Right ventricle myocardium superior (tissue), 1 donor: ENCODE data around the gene GPC5. TPM values are rescaled to one million over a fixed set of nuclear protein-coding genes. Genes with fewer than 3 reads are reported as not detected.

ENCODE experiments used
- ATAC-seq: fragments of 200-7000 bp; cut with Tn5 transposase; one replicate; pipeline ENCODE4 v1.9.1; 2020; ENCODE audit warnings: mild to moderate bottlenecking; ENCODE audit not compliant: poor library complexity
- DNase-seq: peaks from one replicate; pipeline ENCODE4 v3.0.0-alpha.2; 2020
- intact Hi-C: fragments of 100-400 bp; cut with DNase I; formaldehyde crosslinking; loops from one replicate; pipeline ENCODE4 v1.11.2; 2022
- total RNA-seq: library from RNA; stranded (reverse); fragmentation: NEBNext Ultra II Directional; extraction: Animal tissue kit (Norgen Biotek cat#: 25700); gene quantifications from one replicate; pipeline ENCODE4 v1.2.1, GENCODE V29; 2021
- donor health status: DM: no; HTN: yes; CAD: no; lungs with severe emphysema.

GPC5 gene
- total RNA-seq, 1 donor from 2014 or later, result 1.4 TPM

DNA sequence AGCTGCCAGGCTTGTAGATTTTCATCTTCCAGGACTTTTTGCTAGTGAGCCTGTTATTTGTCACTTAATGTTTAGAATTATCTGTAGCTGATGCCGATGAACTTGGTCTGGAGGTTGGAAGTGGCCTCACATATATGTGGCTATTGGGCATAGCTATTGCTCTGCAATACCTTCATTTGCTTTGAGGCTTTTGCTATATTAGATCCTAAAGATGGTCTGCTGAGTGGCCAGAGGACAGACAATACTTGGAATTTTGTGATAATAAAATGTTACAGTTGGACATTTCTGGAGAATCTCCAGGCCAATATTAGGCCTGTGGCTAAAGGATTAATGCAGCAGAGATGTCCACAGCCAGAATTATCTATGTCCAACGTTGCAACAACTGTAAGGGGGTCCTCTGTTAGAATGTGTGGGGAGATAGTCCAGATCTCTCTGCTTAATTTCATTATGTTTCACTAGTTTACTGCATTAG lies 222.3 kb downstream of the GPC5 start:
- intact Hi-C loops, result no loop called here

DNA sequence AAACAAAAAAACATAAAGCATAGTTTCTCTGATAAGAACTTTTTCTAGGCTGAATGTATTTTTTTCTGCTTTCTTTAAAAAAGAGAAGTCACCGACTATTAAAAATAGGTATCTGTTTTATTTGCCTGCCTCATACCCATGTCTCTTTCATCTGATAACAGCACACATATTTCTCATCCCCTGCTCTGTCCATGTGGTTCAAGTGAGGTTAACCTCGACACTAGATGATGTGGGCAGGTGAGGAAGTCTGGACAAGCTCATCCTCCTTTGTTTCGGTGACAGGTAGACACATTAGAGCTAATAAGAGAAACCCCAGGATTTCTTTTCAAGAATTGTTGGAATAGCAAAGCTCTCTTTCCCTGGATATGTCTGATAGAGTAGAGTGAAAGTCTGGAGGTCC lies 222.7 kb downstream of the GPC5 start:
- ATAC-seq (no peak), DNase-seq (no peak)
- intact Hi-C loops, result no loop called here

More for the DNA sequence above, 222.3 kb downstream of the GPC5 start:
- ATAC-seq (no peak), DNase-seq (no peak)

DNA sequence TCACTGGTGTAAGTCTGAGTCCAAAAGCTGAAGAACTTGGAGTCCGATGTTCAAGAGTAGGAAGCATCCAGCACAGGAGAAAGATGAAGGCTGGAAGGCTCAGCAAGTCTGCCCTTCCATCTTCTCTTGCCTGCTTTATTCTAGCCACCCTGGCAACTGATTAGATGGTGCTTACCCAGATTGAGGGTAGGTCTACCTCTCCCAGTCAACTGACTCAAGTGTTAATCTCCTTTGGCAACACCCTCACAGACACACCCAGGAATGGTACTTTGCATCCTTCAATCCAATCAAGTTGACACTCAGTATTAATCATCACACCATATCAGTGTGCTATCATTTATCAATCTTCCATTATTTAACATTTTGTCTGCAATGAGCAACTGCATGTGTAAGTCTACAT lies 223.5 kb downstream of the GPC5 start:
- ATAC-seq (no peak), DNase-seq (no peak)
- intact Hi-C loops, result no loop called here

DNA sequence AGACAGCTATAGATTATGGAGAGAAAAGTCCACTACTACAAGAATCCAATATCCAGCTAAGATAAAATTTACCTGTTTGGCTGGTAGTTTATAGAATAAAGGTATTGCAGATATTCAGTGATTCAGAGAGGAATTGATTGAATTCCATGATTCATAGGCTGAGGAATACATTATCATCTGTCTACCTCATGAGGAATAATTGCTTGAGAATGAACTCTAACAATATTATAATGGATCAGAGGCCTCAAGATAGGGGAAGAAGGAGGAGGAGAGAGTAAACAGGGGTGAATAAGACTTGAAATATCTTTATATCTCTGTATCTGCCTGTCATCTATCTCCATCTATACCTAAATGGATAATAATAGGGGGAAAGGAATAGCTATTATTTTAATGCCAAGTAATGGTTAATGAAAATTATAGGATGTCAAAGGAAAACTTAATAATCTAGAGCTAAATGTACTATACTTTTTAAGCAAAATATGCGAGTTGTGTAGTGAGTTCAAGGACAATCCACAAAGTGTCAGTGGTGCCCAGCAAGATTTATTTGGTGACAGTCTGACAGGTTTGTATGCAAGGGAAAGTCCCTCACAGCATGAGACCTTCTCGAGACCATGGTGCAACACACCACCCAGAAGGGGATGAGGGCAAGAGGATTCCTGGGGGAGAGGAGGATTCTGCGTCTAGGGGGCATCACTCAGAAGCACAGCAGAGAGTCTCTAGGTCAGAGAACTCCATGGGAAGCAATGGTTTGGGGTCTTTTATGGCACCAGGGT lies 224.5 kb downstream of the GPC5 start:
- no peak for ATAC-seq
- intact Hi-C loops, result no loop called here
- no peak for DNase-seq

DNA sequence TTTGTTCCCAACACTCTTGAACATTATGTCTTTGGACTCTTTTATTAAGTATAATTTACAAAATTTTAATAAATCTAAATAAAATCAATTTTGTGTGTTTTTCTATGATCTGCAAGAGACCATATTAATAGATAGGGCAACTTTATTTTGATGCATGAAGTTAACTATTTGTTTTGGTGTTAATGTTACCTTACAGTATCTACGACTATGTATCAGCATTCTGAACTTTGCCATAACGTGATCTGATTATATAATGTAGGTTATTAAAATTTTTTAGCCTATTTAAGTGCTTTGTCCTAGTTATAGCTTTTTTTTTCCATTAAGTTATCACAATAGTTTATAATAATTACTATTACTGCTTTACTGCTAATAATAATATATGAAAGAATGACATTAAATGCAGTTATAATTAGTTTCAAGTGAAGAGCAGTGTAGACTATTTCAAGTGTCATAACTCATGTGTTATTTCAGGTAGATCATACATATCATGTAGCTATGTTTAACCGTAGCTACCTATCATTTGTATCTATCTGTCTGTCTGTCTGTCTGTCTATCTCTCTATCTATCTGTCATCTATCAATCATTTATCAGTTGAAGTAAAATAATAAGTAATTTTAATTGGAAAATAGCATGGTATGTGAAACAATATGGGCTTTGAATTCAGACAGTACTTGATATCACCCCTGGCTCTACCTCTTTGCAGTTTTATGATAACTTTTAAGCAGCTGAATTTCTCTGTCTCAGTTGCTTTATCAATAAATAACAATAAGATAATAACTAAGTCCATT lies 229.7 kb downstream of the GPC5 start:
- ATAC-seq (no peak), DNase-seq (no peak)
- intact Hi-C loops, result no loop called here

DNA sequence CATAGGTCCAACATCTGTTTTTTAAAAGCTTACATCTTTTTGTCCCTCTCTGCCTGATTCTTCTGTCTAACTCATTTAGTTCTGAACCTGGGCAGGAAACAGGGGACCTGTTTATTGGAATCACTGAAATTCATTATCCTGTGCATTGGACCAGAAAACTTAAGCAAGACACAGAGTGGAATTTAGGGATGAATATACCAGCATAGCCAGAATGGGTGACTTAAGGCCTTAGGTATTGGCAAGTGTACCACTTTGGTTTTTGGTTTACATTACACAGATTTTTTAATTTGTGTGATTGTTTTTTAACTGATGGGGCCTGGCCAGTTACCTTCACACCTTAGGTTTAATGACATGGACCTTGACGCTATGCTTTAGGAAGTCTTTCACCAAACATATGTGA lies 232.5 kb downstream of the GPC5 start:
- DNase-seq, result no peak
- intact Hi-C loops, result no loop called here
- no peak for ATAC-seq

DNA sequence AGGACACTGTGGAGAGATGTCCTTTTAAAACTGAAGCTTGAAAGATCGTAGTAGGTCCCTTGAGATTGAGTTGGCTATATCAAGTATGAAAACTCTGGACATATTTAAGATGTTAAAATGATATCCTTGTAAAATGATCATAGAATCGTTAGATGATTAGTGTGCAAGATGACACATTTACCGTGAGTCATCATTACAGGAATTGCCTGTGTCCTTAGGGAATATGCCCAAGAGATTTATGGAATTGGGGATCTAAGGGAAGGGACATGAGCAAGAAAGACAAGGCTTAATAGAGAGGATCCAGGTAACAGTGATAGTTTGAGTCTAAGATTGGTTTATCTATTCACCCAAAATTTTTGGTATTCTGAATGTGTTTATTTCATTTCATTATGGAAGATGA lies 233.7 kb downstream of the GPC5 start:
- intact Hi-C loops, result no loop called here
- no peak for ATAC-seq
- DNase-seq, result no peak

DNA sequence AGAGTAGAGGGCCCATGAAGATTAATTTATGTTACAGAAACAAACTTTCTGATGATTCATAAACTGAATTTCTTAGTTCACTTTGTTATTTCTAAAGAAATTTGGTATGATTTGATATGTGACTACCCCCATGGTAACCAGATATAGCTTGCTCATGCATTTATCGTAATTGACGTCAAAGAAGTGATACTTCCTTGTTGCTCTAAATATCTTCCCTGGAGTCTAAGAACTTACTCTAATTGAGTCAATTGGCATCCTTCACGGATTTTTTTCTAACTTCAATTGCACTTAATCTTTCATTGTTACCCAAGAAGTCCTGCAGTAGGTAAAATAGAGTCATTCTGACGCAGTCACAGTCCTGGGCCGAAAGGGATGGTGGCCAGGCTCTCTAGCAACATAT lies 240.9 kb downstream of the GPC5 start:
- ATAC-seq (no peak), DNase-seq (no peak)
- intact Hi-C loops, result no loop called here

DNA sequence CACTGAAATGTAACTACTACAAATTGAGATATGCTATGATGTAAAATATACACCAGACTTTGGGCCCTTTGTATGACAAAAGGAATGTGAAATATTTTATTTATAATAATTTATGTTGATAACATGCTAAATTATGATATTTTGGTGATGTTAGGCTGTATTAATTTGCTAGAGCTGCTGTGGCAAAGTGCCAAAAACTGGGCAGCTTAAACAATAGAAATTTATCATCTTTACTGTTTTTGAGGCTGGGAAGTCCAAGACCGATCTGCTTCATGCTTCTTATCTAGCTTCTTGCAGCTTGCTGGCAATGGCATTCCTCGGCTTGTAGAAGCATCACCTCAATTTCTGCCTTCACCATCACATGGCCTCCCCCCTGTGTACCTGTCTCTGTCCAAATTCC lies 245.0 kb downstream of the GPC5 start:
- intact Hi-C loops, result no loop called here

DNA sequence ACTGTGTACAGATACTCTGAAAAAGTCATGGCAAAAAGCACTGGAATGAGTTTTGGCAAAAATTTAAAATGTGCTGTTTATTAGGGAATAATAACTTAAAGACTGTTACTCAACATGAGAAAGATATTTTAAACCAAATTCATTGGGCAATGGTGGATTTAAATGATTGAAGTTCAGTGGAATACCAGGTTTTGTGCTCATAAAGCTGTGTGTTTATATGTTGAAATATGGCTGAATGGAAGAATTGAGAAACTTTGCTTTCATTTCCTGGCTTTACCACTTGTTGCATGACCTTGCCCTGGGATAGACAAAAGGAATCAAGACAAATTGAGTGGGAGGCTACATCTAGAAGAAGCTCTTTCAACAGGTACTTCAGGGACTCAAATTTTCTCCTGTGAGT lies 246.4 kb downstream of the GPC5 start:
- ATAC-seq (no peak), DNase-seq (no peak)
- intact Hi-C loops, result no loop called here

More for the DNA sequence above, 245.0 kb downstream of the GPC5 start:
- ATAC-seq (no peak), DNase-seq (no peak)

DNA sequence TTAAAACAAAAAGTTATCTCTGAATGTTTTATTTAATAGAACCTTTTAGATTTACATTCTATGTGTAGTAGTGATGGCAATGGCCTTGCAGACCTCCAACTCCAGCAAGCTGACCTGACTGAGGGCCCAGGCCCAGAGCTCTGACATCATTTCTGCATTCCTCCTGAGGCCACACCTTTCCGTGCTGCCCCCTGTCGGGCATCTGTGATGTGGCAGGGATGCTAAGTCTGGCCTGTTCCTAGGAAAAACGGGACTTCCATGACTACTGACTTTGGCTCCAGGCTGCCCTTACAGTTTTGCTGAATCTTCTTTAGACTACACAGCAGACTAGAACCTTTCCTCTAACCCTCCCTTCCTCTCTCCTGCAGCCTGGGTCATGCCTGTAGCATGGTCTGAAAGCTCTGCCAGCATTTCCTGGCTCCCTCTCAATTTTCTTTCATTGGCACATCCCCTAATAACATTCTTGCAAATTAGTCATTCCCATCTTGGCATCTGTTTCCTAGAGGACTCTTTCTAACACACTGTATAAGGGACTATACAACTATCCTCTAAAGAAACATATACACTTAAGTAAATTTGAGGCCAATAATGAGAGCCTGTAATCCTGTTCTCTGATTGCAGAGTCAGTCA lies 249.1 kb downstream of the GPC5 start:
- peak; percentile 93 for ATAC-seq
- intact Hi-C loops, result no loop called here
- DNase-seq, result peak; percentile 37

DNA sequence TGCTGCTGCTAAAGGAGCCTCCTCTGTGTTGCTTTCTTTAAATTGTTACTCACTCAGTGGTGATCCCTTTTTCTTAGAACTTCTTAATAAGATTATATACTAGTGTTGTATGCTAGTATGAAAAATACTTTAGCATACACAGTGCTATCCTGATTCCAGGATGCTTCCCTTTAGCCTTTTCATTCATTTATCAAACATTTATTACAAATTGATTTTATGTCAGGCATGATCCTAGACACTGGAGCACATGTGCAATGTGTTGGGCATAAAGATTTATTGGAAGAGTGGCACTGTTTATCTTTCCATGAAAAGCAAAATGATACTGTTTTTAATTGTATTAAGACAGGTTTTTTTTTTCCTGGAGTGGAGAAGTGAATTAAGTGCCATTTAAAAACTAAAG lies 249.6 kb downstream of the GPC5 start:
- ATAC-seq (no peak), DNase-seq (no peak)

DNA sequence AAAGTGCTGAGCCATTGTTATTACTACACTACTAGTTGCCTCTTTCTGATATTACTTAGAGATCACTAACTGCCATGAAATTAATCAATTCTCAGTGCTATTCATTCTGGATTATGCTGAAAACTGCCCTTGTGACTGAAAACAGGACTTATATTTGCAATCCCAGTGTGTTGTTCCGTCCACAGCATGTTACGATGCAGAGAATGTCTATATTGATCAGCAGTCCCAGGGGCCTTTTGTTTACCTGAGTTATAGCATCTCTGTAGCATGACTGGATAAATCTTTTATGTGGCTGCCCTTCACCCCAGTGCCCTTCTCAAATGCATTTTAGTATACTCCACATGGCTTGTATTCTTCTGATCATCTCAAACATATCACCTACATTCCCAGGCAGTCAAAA lies 251.0 kb downstream of the GPC5 start:
- no peak for DNase-seq
- intact Hi-C loops, result no loop called here

More for the DNA sequence above, 249.6 kb downstream of the GPC5 start:
- intact Hi-C loops, result no loop called here

DNA sequence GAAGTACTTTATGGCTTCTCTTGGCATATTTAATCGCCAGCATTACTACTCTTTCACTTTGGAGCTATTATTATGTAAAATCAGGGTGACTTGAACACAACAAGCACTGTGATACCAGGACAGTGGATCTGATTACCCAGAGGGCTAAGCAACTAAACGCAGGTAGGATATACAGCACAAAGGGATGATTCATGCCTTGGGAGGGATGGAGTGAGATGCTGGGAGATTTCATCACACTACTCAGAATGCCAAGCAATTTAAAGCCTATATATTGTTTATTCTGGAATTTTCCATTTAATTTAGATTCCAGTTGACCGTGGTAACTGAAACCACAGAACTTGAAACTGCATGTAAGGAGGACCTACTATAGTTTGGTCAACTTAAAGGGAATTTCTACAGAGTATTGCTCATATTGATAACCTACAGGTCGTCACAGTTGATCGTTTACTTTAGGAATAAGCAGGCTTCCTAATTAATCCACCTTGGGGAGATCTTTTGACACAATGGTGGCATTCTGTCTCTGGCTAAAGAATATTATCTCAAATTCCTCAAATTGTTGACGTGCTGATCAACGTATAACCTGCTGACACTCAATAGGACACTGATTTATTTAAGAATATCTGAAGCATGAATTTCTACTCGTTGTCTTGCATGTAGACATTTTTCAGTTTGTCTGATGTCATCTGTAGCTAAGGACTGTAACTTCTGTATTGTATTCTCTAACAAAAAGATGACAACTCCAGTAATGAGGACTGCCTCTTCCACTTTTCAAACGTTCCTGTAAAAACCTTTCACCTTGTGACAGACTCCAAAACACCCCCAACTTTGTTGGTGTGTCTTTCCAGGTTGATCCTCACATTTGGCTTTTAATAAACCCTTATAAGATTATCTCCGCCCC lies 254.2 kb downstream of the GPC5 start:
- DNase-seq (no peak), ATAC-seq (no peak)
- intact Hi-C loops, result no loop called here

More for the DNA sequence above, 251.0 kb downstream of the GPC5 start:
- no peak for ATAC-seq

DNA sequence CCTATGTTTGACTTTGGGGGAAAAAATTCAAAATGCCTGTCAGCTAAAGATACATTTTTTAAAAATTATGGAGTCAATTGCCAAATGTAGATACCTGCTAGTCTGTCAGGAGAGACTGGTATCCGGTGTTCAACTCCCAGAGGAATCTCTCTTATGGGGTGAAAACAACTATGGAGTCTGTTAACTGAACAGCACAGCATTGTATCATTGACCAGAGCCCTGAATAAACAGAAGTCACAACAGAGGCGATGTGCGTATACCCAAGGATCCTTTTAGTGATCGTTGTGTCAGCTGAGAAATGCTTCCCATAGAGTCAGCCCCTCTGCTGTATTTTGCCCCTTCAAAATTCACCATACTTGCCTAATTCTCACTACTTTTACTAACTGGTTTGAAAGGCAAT lies 257.3 kb downstream of the GPC5 start:
- ATAC-seq, result no peak
- intact Hi-C loops, result no loop called here
- no peak for DNase-seq

DNA sequence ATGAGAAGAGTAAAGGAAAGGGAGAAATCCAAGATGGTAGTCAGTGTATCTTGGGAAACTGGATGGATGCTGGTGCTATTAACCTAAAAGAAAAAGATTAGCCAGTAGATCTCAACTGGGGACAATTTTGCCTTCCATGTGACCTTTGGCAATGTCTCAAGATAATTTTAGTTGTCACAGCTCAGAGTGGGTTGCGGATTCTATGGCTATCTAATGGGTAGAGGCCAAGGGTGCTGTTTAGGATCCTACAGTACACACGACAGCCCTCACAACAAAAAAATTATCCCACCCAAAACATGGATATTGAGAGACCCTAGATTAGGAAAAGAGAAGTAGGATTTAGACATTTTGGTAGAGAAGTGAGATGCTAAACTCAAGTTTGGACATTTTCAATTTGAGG lies 258.9 kb downstream of the GPC5 start:
- intact Hi-C loops, result no loop called here
- ATAC-seq (peak; percentile 61), DNase-seq (no peak)

DNA sequence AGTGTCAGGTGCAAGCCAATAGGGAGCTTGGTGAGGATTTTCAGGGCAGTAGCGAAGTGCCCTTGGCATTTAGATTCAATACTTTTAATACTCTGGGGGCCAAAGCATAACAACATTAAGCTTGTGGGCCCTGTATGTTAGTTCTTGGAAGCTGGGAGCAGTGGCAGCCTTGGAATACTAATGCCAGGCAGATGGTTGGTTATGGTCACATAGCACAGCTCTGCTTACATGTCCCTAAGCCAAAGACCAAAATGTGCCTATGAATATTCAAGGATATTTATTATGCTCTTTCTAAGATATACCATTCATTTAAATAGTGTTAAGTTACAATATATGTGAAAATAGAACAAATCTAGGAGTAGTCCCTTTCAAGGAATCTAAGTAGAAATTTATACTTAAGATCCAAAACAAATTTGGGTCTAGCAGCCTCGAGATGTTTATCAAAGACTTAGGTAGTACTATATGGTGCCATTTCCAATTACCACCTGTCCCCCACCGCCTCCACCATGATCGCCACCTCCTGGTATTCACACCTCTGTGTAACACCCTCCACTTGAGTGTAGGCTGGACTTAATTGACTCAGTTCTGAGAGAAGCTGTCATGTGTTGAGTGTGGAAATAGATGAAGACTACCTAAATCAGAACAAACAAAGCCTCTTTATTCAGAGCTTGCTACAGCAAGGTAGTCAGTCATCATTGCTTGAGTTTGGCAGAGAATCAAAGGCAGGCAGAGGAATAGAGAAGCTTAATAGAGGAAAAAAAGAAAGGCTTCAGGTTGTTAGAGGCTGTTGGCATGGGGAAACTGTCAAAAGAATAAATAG lies 261.0 kb downstream of the GPC5 start:
- intact Hi-C loops, result no loop called here
- ATAC-seq (no peak), DNase-seq (no peak)

DNA sequence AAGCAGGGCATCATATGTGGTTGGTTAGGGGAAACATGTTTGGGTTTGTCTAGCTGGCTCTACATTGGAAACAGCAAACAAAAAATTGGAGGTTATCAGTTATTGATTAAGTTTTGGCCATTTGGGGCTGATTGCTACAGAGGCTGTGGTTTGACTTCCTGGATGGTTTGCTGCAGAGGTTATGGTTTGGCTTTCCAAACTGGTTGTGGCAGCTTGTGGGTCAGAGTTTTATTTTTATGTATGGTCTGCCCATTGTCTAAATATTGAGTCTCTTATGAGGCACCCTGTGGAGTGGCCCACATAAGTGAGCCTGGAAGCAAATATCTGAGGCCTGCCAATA lies 261.6 kb downstream of the GPC5 start:
- no peak for DNase-seq
- intact Hi-C loops, result no loop called here
- ATAC-seq, result no peak
